Testis (tissue), 3 donors: ENCODE measurements around the gene HSD17B11. TPM values are rescaled to one million over a fixed set of nuclear protein-coding genes. Genes with fewer than 3 reads are reported as not detected.

Source experiments
- DNase-seq: peaks from one replicate; pipeline ENCODE4 v3.0.0-alpha.2; 2019
- H3K27ac ChIP-seq, 2 donors: fragments of 200-600 bp; sonication (generic); one replicate each; pipeline ENCODE4 v1.5.1; 2019
- H3K27me3 ChIP-seq: fragments of 200-600 bp; sonication (generic); one replicate; pipeline ENCODE4 v1.5.1; 2019
- H3K36me3 ChIP-seq: fragments of 200-600 bp; sonication (generic); one replicate; pipeline ENCODE4 v1.5.1; 2017; ENCODE audit warnings: low read depth; ENCODE audit errors: missing control alignments
- H3K4me1 ChIP-seq: fragments of 200-600 bp; sonication (generic); one replicate; pipeline ENCODE4 v1.5.1; 2019
- H3K4me3 ChIP-seq, 2 donors: fragments of 200-600 bp; sonication (generic); one replicate each; pipeline ENCODE4 v1.5.1; 2017 to 2019
- H3K9me3 ChIP-seq: fragments of 200-600 bp; sonication (generic); one replicate; pipeline ENCODE4 v1.5.1; 2017
- POLR2A ChIP-seq: fragments of 450-650 bp; IDR thresholded peaks from one replicate; pipeline ENCODE4 v1.6.1; 2017; ENCODE audit warnings: antibody characterized with exemption, mild to moderate bottlenecking, moderate library complexity
- WGBS, 2 donors: methylation state at CpG; one replicate each; pipeline ENCODE4 v1.1.5; 2018; 5-methylcytosine and 5-hydroxymethylcytosine counted together
- intact Hi-C: fragments of 100-400 bp; cut with DNase I; formaldehyde crosslinking; loops from one replicate; pipeline ENCODE4 v1.15.1; 2023; ENCODE audit warnings: low total_unique reads
- polyA plus RNA-seq: library from polyadenylated mRNA; stranded (reverse); fragments of 350-450 nt; fragmentation: Illumina TruSeq; extraction: RNeasy Lipid Tissue Mini Kit (QIAGEN cat#74804); gene quantifications from one replicate; pipeline ENCODE4 v1.2.3, GENCODE V29; 2014; ENCODE audit warnings: low read depth, low replicate concordance; ENCODE audit not compliant: insufficient read depth
- total RNA-seq, 2 donors: library from RNA; depleted of rRNA; stranded (reverse); fragments of >200 nt; gene quantifications; one replicate each; pipeline ENCODE4 v1.2.3, GENCODE V29; 2016
- TF ChIP-seq, protein P1 (sequence below), 3 experiments: fragments of 450-650 bp in 2 of 3; fragments of 200-600 bp in 1 of 3; sonication (generic) in 1 of 3; IDR thresholded peaks; one replicate each; pipeline ENCODE4 v1.5.1; 2016 to 2019; ENCODE audit warnings: antibody characterized with exemption in 3 of 3, mild to moderate bottlenecking in 2 of 3, moderate library complexity in 1 of 3

The HSD17B11 gene
- total and polyA plus RNA-seq, 3 donors from 2014 or later: 21.3 to 24.2 (median 22.7) TPM

DNA sequence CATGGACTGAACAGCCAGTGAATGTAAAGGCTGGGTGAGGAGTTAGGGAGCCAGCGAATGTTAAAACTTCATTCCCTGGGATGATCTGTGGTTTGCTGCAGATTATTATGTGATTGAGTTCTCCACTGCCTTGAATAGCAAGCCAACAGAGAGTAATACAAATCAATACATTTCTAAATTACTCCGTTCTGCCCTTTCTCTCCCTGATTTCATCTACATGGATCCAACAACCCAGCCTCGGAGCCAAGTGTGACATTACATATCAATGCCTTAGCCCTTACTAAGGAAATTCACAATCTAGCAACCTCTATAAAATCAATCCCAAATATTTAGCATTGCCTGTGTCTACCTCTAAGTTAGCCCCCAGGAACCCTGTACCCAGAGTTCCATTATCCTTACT, 79.3 kb downstream of the HSD17B11 start:
- WGBS, 2 donors: 82 to 93% methylated on average over 3 of the region's 3 CpGs

DNA sequence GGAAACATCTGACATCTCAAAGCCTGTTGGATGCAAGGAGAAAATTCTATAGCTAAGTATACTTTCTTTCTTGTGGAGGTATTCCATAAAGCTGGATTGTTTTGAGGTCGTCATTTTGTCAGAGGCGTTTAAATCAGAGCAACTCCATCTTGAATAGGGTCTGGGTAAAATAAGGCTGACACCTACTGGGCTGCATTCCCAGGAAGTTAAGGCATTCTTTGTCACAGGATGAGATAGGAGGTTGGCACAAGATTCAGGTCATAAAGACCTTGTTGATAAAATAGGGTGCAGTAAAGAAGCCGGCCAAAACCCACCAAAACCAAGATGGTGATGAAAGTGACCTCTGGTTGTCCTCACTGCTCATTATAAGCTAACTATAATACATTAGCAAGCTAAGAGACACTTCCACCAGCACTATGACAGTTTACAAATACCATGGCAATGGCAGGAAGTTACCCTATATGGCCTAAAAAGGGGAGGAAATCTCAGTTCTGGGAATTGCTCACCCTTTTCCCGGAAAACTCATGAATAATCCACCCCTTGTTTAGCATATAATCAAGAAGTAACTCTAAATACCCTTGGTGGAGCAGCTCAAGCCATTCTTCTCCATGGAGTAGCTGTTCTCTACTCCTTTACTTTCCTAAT, 80.2 kb downstream of the HSD17B11 start:
- no peaks in the 10 kb centered on the region for H3K27me3 ChIP-seq
- no peak overlapping the region for H3K27ac ChIP-seq
- intact Hi-C loops: no loop called here
- no peaks in the 10 kb centered on the region for H3K9me3 ChIP-seq
- H3K4me3 ChIP-seq: no peak overlapping the region
- no peaks in the 10 kb centered on the region for H3K36me3 ChIP-seq
- DNase-seq: no peak
- 72 to 79% methylated on average over 4 of the region's 4 CpGs for WGBS, 2 donors
- no peaks in the 10 kb centered on the region for H3K4me1 ChIP-seq
- TF ChIP-seq, protein P1, sequence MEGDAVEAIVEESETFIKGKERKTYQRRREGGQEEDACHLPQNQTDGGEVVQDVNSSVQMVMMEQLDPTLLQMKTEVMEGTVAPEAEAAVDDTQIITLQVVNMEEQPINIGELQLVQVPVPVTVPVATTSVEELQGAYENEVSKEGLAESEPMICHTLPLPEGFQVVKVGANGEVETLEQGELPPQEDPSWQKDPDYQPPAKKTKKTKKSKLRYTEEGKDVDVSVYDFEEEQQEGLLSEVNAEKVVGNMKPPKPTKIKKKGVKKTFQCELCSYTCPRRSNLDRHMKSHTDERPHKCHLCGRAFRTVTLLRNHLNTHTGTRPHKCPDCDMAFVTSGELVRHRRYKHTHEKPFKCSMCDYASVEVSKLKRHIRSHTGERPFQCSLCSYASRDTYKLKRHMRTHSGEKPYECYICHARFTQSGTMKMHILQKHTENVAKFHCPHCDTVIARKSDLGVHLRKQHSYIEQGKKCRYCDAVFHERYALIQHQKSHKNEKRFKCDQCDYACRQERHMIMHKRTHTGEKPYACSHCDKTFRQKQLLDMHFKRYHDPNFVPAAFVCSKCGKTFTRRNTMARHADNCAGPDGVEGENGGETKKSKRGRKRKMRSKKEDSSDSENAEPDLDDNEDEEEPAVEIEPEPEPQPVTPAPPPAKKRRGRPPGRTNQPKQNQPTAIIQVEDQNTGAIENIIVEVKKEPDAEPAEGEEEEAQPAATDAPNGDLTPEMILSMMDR (IDR thresholded peaks at IDR 0.05): no peak
- TF ChIP-seq POLR2A: no peak

More for the DNA sequence above, 79.3 kb downstream of the HSD17B11 start:
- DNase-seq: no peak
- TF ChIP-seq, protein P1 (IDR thresholded peaks at IDR 0.05): no peak
- TF ChIP-seq POLR2A: no peak
- no peaks in the 10 kb centered on the region for H3K9me3 ChIP-seq
- intact Hi-C loops: no loop called here
- no peaks in the 10 kb centered on the region for H3K27me3 ChIP-seq
- no peak overlapping the region for H3K4me3 ChIP-seq
- H3K27ac ChIP-seq: no peak overlapping the region
- no peaks in the 10 kb centered on the region for H3K4me1 ChIP-seq
- no peaks in the 10 kb centered on the region for H3K36me3 ChIP-seq

DNA sequence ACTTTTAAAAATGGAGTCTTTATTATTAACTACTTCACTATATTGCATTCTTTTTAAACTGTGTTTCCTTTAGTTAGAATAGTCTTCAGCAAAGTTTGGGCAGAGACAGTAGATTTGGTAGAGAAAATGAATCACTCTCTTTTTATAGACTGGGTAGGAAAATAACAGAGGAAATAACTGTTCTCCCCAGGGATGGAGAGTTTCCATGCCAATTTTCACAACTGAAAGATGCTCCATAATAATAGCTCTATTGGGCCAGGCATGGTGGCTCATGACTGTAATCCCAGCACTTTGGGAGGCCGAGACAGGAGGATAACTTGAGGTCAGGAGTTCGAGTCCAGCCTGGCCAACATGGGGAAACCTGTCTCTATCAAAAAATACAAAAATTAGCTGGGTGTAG, 81.4 kb downstream of the HSD17B11 start:
- Histone ChIP-seq H3K4me1 (no peaks in the 10 kb centered on the region), H3K27ac (no peak overlapping the region), H3K4me3 (no peak overlapping the region), H3K27me3 (no peaks in the 10 kb centered on the region), H3K36me3 (no peaks in the 10 kb centered on the region), H3K9me3 (no peaks in the 10 kb centered on the region)
- intact Hi-C loops: no loop called here
- 77 to 89% methylated on average over 2 of the region's 2 CpGs for WGBS, 2 donors
- no peak for TF ChIP-seq POLR2A
- TF ChIP-seq, protein P1 (IDR thresholded peaks at IDR 0.05): no peak
- no peak for DNase-seq

DNA sequence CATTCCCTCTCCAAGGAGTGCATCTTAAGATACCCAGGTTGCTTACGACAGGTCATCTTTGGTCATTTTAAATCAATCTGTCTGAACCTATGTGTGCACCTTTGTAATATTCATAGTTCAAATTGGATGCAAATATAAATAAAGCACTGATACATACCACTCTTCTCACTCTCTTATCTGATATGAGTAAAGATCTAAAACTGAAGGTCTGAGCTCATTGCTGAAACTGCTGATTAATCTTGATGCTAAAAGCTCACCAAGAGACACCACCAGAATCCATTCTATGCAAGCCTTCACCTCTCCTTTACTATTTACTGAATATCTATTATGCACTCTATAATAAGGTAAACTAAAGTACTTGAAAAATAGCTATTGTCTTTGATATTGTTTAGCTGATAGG, 84.9 kb downstream of the HSD17B11 start:
- WGBS, 2 donors: 94 to 95% methylated on average over 1 of the region's 1 CpG
- intact Hi-C loops: no loop called here
- DNase-seq: no peak
- H3K27ac ChIP-seq: no peak overlapping the region
- no peaks in the 10 kb centered on the region for H3K9me3 ChIP-seq
- no peaks in the 10 kb centered on the region for H3K4me1 ChIP-seq
- H3K27me3 ChIP-seq: no peaks in the 10 kb centered on the region
- H3K36me3 ChIP-seq: no peaks in the 10 kb centered on the region
- no peak for TF ChIP-seq POLR2A
- TF ChIP-seq, protein P1 (IDR thresholded peaks at IDR 0.05): no peak
- no peak overlapping the region for H3K4me3 ChIP-seq

DNA sequence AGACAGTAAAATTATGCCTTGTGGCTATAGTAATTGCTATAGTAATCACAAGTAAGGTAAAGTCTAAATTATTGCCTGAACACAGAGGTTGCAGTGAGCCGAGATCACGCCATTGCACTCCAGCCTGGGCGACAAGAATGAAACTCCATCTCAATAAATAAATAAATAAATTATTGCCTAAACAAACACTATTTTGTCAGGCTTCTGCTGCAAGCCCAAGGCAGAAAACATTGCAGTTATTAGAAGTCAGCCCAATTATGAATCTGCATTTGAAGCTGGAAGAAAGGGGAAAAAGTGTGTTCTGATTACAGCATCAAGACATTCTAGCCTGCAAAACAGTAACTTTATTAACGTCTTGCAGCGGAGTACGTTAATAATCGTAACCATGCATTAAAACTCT, 85.4 kb downstream of the HSD17B11 start:
- no peaks in the 10 kb centered on the region for H3K27me3 ChIP-seq
- no peak overlapping the region for H3K27ac ChIP-seq
- H3K4me1 ChIP-seq: no peaks in the 10 kb centered on the region
- intact Hi-C loops: no loop called here
- no peak for DNase-seq
- H3K9me3 ChIP-seq: no peaks in the 10 kb centered on the region
- H3K4me3 ChIP-seq: no peak overlapping the region
- no peak for TF ChIP-seq POLR2A
- TF ChIP-seq, protein P1 (IDR thresholded peaks at IDR 0.05): no peak
- 90 to 94% methylated on average over 7 of the region's 7 CpGs for WGBS, 2 donors
- H3K36me3 ChIP-seq: no peaks in the 10 kb centered on the region
